ENCODE results near the gene CHIA.

DNA sequence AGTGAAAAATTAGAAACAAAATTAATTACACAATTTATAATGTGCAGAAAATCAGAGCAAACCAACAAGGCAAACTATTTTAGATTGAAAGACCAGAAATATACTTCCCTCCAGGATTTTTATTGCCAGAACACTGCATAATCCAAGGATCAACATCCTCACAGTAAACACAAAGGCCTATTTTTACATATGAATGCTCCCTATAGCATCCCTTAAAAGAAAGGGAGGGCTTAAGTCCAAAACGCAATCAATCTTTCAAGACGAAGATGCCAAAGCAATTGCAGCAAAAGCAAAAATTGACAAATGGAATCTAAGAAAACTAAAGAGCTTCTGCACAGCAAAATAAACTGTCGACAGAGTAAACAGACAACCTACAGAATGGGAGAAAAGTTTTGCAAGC, 18.6 kb upstream of the CHIA start:
- TF ChIP-seq, protein P1, sequence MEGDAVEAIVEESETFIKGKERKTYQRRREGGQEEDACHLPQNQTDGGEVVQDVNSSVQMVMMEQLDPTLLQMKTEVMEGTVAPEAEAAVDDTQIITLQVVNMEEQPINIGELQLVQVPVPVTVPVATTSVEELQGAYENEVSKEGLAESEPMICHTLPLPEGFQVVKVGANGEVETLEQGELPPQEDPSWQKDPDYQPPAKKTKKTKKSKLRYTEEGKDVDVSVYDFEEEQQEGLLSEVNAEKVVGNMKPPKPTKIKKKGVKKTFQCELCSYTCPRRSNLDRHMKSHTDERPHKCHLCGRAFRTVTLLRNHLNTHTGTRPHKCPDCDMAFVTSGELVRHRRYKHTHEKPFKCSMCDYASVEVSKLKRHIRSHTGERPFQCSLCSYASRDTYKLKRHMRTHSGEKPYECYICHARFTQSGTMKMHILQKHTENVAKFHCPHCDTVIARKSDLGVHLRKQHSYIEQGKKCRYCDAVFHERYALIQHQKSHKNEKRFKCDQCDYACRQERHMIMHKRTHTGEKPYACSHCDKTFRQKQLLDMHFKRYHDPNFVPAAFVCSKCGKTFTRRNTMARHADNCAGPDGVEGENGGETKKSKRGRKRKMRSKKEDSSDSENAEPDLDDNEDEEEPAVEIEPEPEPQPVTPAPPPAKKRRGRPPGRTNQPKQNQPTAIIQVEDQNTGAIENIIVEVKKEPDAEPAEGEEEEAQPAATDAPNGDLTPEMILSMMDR (IDR thresholded peaks at IDR 0.05), result no peak
- no peak for TF ChIP-seq POLR2A (IDR thresholded peaks at IDR 0.05)
